ENCODE data around the gene SMYD4. TPM values are rescaled to one million over a fixed set of nuclear protein-coding genes. Genes with fewer than 3 reads are reported as not detected.
A peak's percentile ranks its signal among the peaks of the same experiment; 100 is the strongest.

SMYD4 gene
- total and polyA plus RNA-seq, 10 of the 15 experiments (the other 5 are each of a cell fraction or from before 2014, with no cell fraction given), result 2.1 to 18.8 (median 13.7) TPM

DNA sequence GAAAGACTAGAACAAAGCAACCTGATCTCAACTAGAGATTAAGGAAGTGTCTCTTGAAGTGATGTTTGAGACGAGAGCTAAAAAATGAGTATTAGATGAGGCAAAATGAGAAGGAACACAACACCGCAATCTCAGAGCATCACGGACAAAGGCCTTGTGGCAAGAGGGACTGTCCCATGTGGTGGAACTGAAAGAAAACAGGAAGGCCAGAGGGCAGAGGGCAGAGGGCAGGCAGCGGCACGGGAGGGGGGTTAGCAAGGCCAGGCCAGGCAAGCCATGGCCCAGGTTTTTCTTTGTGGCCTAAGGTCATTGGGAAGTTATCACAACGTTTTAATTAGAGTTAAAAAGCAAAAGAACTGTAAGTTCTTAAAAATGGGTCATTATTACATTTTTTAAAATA lies 22.6 kb upstream of the SMYD4 start:
- WGBS (ENCODE audit: insufficient coverage, insufficient replicate concordance, low lambda C conversion rate, missing lambda C conversion rate), result 20% methylated on average over 6 of the region's 6 CpGs
- ChIA-PET RAD21 (ENCODE audit: unreplicated experiment) (interaction anchor here (0.9 kb wide), 1 partner anchor 131 kb away, joined by 4 read pairs; no protein-coding TSS in a partner anchor), SMC1A (ENCODE audit: uncharacterized antibody, unreplicated experiment) (no interaction called here), CTCF (interaction anchor here (1.0 to 1.3 kb wide), 2 partner anchors 13 to 131 kb away, joined by 4 to 5 read pairs; no protein-coding TSS in a partner anchor), POLR2A (interaction anchor here (1.0 kb wide), 1 partner anchor 29 kb away, joined by 3 read pairs; no protein-coding TSS in a partner anchor)
- H4K20me1 ChIP-seq (ENCODE audit: control insufficient read depth, insufficient read depth), result no peaks in the 10 kb centered on the region
- no peak overlapping the region for H3K4me3 ChIP-seq
- BruUV-seq (replicated peaks), result no TSS peak
- H3K9me3 ChIP-seq (replicated peaks; ENCODE audit: control insufficient read depth, insufficient read depth, low read length), result no peaks in the 10 kb centered on the region
- no peak for DNase-seq (ENCODE audit: low read depth, low spot score)
- no peak overlapping the region for H3K4me2 ChIP-seq (ENCODE audit: control insufficient read depth, insufficient read depth)
- H3K4me1 ChIP-seq (ENCODE audit: control insufficient read depth, insufficient read depth, low read length), result no peaks in the 10 kb centered on the region
- no peaks in the 10 kb centered on the region for H3K79me2 ChIP-seq (ENCODE audit: control insufficient read depth, insufficient read depth, low read length)
- no peak overlapping the region for H2AFZ ChIP-seq (ENCODE audit: control insufficient read depth, low read depth, low read length)
- FAIRE-seq, result peak; percentile 83
- ATAC-seq, result peak; percentile 40
- H3K27me3 ChIP-seq (replicated peaks in 1 of 2; ENCODE audit: control insufficient read depth in 2 of 2, insufficient read depth in 2 of 2, low read length in 1 of 2), result no peaks in the 10 kb centered on the region
- H3K27ac ChIP-seq (ENCODE audit: control insufficient read depth, insufficient read depth), result no peak overlapping the region
- H3K9ac ChIP-seq (ENCODE audit: control insufficient read depth, insufficient read depth, low read length), result no peak overlapping the region
- peaks cover 5 to 27% of the 10 kb centered on the region in 2 experiments for H3K36me3 ChIP-seq (ENCODE audit: control insufficient read depth in 2 of 2, insufficient read depth in 2 of 2, low read length in 1 of 2)
- in situ Hi-C loops (cut with MboI), result no loop called here
- intact Hi-C loops (cut with micrococcal nuclease; ENCODE audit: unreplicated experiment), result no loop called here
- TF ChIP-seq, protein P1, sequence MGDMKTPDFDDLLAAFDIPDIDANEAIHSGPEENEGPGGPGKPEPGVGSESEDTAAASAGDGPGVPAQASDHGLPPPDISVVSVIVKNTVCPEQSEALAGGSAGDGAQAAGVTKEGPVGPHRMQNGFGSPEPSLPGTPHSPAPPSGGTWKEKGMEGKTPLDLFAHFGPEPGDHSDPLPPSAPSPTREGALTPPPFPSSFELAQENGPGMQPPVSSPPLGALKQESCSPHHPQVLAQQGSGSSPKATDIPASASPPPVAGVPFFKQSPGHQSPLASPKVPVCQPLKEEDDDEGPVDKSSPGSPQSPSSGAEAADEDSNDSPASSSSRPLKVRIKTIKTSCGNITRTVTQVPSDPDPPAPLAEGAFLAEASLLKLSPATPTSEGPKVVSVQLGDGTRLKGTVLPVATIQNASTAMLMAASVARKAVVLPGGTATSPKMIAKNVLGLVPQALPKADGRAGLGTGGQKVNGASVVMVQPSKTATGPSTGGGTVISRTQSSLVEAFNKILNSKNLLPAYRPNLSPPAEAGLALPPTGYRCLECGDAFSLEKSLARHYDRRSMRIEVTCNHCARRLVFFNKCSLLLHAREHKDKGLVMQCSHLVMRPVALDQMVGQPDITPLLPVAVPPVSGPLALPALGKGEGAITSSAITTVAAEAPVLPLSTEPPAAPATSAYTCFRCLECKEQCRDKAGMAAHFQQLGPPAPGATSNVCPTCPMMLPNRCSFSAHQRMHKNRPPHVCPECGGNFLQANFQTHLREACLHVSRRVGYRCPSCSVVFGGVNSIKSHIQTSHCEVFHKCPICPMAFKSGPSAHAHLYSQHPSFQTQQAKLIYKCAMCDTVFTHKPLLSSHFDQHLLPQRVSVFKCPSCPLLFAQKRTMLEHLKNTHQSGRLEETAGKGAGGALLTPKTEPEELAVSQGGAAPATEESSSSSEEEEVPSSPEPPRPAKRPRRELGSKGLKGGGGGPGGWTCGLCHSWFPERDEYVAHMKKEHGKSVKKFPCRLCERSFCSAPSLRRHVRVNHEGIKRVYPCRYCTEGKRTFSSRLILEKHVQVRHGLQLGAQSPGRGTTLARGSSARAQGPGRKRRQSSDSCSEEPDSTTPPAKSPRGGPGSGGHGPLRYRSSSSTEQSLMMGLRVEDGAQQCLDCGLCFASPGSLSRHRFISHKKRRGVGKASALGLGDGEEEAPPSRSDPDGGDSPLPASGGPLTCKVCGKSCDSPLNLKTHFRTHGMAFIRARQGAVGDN (IDR thresholded peaks at IDR 0.05), result peak; percentile 65; the same call in 1 of the 2 replicates
- TF ChIP-seq NR2C1 (IDR thresholded peaks at IDR 0.05) (peak; percentile 90), TARDBP (IDR thresholded peaks at IDR 0.05; ENCODE audit: borderline replicate concordance) (no peak), SPI1 (IDR thresholded peaks at IDR 0.05; ENCODE audit: borderline replicate concordance, insufficient read depth, low read depth, low read length) (peak; percentile 44; the same call in 1 of the 2 replicates), BHLHE40 (IDR thresholded peaks at IDR 0.05; ENCODE audit: borderline replicate concordance in 1 of 2, low read depth in 2 of 2, low read length in 1 of 2) (peak in 1 of 2 experiments; percentile 36; a peak in 1 of 4 replicates), RUNX3 (IDR thresholded peaks at IDR 0.05; ENCODE audit: low read length) (peak; percentile 34; the same call in 1 of the 2 replicates), JUNB (IDR thresholded peaks at IDR 0.05) (no peak), NR2F1 (conservative IDR thresholded peaks at IDR 0.05) (peak; percentile 73), SMAD1 (IDR thresholded peaks at IDR 0.05; ENCODE audit: low read depth, partially characterized antibody) (no peak)
- TF ChIP-seq, protein P2, sequence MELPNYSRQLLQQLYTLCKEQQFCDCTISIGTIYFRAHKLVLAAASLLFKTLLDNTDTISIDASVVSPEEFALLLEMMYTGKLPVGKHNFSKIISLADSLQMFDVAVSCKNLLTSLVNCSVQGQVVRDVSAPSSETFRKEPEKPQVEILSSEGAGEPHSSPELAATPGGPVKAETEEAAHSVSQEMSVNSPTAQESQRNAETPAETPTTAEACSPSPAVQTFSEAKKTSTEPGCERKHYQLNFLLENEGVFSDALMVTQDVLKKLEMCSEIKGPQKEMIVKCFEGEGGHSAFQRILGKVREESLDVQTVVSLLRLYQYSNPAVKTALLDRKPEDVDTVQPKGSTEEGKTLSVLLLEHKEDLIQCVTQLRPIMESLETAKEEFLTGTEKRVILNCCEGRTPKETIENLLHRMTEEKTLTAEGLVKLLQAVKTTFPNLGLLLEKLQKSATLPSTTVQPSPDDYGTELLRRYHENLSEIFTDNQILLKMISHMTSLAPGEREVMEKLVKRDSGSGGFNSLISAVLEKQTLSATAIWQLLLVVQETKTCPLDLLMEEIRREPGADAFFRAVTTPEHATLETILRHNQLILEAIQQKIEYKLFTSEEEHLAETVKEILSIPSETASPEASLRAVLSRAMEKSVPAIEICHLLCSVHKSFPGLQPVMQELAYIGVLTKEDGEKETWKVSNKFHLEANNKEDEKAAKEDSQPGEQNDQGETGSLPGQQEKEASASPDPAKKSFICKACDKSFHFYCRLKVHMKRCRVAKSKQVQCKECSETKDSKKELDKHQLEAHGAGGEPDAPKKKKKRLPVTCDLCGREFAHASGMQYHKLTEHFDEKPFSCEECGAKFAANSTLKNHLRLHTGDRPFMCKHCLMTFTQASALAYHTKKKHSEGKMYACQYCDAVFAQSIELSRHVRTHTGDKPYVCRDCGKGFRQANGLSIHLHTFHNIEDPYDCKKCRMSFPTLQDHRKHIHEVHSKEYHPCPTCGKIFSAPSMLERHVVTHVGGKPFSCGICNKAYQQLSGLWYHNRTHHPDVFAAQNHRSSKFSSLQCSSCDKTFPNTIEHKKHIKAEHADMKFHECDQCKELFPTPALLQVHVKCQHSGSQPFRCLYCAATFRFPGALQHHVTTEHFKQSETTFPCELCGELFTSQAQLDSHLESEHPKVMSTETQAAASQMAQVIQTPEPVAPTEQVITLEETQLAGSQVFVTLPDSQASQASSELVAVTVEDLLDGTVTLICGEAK (IDR thresholded peaks at IDR 0.05; ENCODE audit: borderline replicate concordance), result no peak

Measured in GM12878 (cell line).